DND-41 (cell line): ENCODE data around the gene FGF12.

Experiments used
- EZH2 ChIP-seq: IDR thresholded peaks from 3 replicates; pipeline ENCODE4 v1.6.1; 2012; ENCODE audit warnings: borderline replicate concordance, low read depth, mild to moderate bottlenecking, moderate library complexity, low read length, inconsistent platforms; ENCODE audit not compliant: severe bottlenecking
- TF ChIP-seq, protein P1 (sequence below): IDR thresholded peaks from 2 replicates; pipeline ENCODE4 v1.5.1; 2012; ENCODE audit warnings: borderline replicate concordance, low read length, moderate library complexity, mild to moderate bottlenecking; ENCODE audit not compliant: poor library complexity, severe bottlenecking; ENCODE audit errors: extremely low read depth

DNA sequence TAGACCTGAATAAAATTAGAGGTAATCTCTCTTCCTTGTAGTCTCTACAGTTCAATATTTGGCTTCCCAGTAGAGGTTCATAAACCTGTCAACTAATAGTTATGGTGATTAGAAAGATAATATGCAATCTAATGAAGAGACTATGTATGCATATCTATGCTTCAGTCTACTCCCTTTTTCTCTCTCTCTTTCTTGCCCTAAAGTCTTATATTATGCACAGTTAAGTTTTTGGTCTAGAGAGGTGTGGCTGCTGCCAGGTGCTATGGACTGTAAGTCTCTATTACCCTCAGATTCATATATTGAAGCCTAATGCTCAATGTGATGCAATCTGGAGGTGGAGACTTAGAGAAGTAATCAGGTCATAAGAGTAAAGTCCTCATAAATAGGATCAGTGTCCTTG lies 413.7 kb downstream of the FGF12 start:
- TF ChIP-seq EZH2 = no peak
- TF ChIP-seq, protein P1, sequence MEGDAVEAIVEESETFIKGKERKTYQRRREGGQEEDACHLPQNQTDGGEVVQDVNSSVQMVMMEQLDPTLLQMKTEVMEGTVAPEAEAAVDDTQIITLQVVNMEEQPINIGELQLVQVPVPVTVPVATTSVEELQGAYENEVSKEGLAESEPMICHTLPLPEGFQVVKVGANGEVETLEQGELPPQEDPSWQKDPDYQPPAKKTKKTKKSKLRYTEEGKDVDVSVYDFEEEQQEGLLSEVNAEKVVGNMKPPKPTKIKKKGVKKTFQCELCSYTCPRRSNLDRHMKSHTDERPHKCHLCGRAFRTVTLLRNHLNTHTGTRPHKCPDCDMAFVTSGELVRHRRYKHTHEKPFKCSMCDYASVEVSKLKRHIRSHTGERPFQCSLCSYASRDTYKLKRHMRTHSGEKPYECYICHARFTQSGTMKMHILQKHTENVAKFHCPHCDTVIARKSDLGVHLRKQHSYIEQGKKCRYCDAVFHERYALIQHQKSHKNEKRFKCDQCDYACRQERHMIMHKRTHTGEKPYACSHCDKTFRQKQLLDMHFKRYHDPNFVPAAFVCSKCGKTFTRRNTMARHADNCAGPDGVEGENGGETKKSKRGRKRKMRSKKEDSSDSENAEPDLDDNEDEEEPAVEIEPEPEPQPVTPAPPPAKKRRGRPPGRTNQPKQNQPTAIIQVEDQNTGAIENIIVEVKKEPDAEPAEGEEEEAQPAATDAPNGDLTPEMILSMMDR = no peak
